ENCODE data around the gene PACRG.

Gene PACRG

DNA sequence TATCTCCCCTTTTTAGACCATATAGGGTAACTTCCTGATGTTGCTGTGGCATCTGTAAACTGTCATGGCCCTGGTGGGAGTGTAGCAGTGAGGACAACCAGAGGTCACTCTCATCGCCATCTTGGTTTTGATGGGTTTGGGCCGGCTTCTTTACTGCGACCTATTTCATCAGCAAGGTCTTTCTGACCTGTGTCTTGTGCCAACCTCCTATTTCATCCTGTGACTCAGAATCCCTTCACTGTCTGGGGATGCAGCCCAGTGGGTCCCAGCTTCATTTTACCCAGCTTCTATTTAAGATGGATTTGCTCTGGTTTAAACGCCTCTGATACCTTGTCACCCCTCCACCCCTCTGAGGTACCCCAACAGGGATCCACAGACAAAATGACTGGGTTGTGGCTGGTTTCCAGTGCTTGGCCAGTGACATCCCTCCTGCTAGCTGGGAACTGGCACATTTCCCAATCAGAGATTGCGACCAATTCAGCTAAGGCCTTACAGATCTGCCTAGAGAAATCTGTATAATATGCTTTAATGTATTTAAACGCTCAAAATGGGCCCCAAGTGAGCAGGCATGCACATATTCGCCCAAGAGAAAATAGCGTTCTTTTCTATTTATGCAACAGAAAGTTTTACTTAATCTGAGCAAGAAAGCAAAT, 371.2 kb downstream of the PACRG start:
- DNase-seq, result no peak

DNA sequence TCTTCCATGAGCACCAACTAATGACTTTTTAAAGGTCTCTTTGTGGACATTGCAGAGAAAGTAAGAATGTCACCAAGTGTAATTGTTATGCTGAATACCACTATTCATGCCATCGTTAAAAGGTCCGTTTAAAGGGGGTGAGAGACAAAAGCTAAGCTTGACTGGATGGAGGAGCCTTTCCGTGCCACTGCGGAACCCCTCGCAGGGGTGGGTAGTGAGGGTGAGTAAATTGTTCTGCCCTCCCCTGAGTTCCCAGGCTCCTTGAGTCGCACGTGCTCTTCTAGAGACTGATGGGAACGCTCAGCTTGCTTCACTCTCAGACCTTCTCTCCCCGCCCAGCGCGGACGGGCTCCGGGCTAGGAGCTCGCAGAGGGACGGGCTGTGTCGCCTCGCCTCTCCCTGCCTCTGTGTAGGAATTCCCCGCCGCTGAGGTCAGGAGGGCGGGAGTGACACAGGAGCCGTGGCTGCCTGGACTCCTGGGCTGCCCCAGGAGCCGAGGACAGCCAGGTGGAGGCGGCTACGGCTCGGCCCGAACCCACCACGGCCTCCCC, 371.9 kb downstream of the PACRG start:
- DNase-seq, result no peak

DNA sequence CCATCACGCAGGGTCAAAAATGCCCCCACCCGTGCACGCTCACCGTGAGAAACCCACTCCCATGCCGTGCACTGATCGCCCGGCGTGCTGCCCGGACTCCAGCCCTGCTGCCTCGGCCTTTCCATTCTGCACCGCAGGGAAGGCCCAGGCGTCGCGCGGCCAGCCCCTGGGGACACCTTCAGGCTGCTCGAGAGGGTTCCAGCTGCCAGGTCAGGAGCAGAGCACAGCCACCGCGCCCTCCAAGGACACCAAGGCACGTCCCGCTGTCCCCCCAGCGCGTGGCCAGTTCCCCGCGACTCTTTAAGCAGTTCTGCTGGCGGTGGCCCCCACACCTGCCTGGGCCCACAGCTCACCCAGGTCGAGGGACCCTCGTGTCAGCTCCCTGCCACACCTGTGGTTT, 372.5 kb downstream of the PACRG start:
- DNase-seq, result no peak

DNA sequence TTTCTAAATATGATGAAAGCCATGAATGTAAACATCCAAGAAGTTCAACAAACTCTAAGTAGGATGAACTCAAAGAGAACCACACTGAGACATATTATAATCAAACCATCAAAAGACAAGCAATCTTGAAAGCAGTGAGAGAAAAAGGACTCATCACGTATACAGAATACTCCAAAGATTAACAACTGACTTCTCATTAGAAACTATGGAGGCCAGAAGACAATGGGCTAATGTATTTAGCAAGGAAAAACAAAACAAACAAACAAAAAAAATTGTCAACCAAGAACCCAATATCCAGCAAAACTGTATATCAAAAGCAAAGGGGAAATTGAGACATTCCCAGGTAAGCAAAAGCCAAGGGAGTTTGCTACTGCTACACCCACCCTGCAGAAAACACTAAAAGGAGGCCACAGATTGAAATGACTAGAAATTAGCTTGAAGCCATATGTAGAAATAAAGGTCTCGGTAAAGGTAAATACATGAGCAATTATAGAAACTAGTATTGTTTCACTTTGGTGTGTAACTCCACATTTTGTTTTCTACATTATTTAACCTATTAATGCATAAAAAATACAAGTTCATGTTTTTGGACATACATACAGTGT, 385.7 kb downstream of the PACRG start:
- DNase-seq, result no peak

DNA sequence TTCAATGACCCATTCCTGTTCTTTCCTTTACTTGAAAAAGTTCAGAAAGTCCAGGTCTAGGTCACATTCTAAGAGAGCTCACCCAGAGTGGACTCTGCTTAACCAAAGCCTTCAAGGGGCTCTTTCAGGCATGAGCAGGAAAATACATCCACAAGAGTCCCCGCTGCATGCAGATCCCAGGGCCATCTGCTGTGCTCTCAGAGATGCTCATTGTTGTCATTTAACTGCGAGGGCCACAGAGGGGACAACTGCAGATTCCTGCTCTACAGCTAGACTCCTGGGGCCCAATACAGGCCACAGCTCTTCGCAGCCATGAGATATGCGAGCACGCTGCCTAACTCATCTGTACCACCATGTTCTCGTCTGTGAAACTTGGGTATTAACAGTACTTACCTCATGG, 391.2 kb downstream of the PACRG start:
- no peak for DNase-seq

DNA sequence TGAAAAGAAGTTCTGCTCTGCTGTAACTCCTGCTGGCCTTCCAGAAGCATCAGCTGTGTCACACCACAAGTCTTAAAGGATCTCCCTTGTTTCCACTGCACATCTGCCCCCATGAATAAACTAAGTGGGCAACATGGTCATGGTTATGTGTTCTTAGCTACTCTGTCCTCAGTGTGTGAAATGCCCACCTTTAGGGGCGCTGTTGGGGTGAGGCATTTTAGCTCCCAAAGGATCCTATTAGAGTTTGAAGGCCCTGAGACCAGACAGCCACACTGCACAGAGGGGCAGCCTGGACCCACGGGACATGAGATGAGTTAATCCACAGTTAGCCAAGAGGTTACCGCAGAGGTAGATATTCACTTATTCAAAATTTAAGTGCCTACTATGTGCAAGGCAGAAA, 392.4 kb downstream of the PACRG start:
- no peak for DNase-seq

DNA sequence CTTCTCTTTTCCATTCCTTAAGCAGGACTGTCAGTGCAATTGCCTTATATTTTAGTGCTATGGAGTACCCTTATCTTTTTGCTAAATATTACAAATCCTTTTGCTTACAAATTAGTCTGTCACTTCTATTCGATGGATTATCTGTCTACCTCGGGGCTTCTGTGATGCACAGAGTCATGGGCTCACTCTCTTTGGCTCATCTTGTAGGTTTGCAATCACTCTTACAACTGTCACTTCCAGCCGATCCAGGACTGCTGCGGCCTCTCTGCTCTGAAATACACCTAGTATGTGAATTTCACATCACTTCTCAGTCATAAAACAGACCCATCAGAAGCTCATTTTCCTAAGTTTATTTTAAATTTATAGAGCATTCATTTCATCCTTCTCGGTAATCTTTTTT, 393.5 kb downstream of the PACRG start:
- DNase-seq, result no peak

DNA sequence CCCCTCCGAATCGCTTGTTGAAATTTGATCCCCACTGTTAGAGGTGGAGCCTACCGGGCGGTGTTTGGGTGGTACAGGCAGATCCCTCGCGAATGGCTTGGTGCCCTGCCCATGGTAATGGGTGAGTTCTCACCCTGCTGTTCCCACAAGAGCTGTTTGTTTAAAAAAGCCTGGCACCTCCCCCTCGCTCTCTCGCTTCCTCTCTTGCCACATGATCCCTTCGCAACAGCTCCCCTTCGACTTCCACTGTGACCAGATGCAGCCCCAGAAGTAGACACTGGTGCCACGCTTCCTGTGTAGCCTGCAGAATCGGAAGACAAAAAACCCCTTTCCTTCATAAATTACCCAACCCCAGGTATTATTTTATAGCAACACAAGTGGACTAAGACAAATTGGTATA, 394.6 kb downstream of the PACRG start:
- DNase-seq, result no peak

DNA sequence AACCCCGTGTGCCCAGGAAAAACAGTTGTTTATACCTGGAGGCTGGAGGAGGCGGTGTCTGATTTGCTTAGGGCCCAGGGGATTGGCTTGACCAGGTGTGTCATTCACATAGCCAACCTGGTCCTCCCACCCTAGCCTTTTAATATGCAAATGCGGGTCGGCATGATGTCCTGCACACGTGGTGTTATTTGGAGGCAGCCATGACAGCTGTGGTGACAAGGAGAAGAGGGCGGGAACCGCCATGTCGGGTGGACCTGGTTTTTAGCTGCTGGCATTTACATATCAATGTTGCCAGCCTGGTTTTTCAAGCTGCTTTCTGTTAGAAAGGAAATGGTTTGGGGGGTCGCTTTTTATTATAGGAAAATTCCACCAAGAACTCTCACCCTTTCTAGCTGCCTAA, 395.3 kb downstream of the PACRG start:
- DNase-seq, result no peak

DNA sequence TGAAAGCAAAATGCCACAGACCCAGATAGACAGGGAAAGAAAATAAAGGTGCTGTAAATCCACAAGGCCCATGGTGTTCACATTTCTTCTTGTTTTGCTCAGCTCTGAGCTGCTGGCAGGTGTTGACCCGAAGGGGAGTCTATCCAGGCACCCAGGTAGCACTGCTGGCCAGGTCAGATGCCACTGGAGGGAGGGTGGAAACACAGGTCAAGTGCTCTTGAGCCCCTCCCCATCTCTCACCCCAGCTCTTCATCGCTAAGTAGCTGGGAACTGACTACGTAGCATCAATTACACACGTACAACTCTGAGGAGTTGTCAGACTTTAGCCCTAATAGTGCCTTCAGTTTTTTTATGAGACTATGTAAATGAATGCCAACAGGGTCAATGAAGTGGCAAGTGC, 399.0 kb downstream of the PACRG start:
- DNase-seq, result no peak

DNA sequence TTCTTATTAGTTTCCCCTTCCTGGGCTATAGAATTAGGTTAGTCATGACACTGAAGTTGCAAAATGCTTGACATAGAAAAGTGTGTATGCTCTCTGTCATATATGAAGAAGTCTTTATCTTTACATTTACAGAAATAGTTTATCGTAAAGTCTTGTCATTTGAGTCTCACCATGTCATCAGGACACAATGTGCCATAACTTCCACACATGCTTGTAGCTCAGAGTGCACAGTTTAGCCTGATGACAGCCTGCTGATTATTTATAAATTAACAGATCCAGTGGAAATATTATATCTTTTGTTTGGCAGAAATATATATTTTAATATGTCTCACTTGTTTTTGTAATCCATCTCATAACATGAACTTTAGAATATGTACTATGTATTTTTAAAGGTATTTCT, 399.8 kb downstream of the PACRG start:
- no peak for DNase-seq

DNA sequence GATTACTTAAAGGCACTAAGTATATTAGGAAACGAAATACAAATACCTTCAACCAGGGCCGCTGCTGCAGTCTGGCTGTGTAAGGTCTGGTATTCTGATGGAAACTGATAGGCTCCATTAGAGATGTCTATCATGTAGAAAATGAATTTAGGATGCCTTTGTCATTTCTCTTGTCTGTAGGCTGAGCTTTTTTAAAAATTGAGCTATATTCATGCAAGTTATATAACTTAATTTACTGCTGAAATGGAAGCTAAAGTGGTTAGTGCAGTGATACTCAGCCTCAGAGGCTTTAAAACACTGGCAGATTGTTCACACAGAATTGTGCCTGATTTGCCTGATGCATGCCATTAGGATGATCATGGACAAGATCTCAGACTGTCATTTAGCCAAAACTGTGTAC, 400.6 kb downstream of the PACRG start:
- no peak for DNase-seq

DNA sequence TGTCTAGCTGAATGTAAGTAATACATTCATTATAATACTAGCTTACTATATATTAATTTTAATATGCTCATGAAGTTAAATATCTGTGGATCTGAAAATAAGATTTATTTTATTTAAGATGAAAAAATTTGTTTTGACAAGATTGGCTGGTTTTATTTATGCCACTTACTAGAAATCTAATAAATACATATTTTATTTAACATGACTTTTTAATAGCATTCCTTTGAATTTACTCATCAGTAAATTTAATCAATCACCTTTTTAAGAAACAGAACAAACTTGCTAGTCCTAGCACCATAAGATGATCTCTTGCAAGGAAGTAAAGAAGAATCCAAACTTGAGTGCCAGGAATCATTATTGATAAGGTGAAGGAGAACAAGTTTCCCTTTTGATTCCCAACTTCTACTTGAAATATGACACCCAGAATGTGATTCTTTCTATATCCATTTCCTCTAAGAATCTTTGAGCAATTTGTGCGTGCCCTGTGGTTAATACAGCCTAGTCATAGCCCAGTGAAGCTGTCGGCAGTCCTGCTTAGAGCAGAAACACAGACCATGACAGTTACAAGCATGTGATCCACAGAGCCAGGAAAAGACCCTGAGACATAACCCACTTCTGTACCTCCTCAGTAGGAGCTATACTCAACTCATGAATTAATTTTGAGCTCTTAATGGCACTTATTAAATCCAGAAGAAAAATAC, 404.4 kb downstream of the PACRG start:
- no peak for DNase-seq

DNA sequence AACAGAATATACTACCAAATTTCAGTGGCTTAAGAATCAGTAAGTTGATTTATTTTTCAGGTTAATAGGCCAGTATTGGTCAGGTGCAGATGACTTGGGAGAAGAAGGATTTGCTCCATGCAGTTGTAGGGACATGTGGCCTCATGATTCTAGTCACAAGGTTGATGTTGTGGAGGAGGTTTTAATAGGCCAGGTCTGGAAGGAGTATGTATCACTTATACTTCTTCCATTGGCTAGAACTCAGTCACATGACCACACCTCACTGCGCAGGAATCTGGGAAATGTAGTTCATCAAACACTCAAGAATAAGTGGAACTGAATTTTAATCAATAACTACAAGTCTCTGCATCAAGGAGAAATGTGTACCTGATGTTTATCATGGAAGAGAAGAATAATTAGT, 405.2 kb downstream of the PACRG start:
- DNase-seq, result no peak

DNA sequence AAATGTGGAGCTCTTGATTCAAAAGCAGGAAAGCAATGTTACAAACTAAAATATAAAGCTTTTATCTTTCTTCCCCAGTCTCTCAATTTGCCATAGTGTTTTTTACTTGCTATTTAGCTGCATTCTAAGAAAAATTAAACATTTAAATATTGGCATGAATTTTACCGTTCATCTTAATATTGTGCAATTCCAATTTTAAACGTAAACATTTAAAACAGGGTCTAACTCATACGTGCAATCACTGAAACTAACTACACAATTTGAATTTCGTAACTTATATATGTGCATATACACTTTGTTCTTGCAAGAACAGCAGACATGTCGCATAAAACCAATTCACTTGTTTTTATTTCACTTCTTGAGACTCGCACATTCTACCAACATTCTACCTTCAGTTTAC, 405.9 kb downstream of the PACRG start:
- DNase-seq, result no peak

DNA sequence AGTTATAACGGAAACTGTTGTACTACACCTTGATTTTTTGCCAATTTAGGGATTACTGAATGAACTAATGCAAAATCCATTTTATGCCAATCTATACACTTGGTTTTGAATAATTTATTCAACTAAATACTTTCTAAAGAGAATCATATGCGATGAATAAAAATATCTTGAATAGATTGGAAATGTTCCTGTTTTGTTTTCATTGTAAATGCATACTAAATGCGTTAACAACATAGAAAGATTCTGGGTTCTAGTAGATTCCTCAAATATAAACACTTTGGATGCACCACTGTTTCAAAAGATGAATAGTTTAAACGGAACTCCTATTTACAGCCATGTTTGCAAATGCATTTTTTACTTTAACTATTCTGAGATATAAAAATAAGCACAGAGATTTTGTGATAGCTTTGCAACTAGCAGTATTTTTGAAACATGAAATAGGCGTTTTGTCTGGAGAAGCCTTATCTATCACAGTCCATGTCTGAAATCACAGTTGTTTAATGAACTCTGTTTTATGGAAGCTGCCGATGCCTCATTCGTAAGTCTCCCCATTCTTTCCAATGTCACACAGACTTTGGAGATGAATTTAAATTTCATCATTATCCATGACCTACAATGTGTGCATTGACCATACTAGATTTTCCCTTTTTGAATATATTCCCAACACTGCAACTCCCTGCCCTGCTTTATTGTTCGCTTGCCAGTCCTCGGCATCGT, 409.1 kb downstream of the PACRG start:
- no peak for DNase-seq

DNA sequence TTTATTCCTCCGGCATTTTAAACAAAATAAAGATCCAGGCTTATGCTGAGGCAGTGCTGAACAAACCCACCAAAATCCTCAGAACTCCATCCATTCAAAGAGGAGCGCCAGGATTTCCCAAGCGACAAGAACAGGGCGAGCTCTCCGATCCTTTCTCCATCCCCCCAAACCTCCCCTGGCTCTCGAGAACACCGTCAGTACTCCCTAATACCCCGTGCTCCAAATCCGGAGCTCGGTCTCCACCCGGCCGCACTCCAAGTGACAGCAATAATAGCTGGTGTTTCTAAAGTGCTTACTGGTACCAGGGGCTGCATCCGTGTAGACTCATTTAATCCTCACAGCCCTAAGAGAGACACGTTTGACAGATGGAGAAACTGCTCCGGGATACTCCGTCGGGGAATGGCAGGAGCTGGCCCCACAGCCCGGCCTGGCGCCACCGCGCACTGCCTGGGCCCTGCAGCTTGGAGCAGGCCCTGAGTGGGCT, 409.7 kb downstream of the PACRG start:
- no peak for DNase-seq

DNA sequence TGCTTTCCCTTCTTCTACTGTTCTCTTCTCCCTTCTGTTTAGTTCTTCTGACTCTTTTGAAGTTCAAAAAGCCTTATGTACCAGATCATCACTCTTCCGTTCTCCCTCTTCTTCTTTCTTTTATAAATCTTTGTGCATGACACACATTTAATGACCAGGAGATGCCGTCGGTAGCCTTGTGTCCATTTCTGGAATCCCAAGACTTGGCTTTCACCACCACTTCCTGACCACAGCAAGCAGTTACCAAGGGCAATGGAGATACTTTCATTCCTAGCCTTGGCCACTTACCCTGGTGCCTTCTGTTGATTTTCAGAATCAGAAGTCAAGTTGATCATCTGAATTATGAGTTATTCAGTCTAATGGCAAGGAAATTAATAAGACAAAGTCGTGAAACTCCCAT, 418.3 kb downstream of the PACRG start:
- DNase-seq, result no peak

DNA sequence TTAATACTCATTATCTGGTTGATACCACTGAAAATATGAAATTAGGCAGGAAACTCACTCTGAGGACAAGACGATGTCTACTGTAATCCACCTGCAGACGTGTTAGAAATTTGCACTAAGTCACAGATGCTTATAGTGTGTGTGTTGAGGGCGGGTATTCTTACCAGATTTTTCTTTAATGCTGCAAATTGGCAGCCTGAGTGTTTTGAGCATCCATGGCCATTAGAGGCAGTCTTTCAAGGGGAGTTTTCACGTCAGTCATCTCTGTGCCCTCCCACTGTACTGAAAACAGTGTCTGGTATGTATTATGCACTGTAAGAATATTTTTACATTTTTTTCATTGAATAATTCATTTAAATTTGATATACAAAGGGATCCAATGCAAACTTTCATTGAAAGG, 420.2 kb downstream of the PACRG start:
- no peak for DNase-seq

DNA sequence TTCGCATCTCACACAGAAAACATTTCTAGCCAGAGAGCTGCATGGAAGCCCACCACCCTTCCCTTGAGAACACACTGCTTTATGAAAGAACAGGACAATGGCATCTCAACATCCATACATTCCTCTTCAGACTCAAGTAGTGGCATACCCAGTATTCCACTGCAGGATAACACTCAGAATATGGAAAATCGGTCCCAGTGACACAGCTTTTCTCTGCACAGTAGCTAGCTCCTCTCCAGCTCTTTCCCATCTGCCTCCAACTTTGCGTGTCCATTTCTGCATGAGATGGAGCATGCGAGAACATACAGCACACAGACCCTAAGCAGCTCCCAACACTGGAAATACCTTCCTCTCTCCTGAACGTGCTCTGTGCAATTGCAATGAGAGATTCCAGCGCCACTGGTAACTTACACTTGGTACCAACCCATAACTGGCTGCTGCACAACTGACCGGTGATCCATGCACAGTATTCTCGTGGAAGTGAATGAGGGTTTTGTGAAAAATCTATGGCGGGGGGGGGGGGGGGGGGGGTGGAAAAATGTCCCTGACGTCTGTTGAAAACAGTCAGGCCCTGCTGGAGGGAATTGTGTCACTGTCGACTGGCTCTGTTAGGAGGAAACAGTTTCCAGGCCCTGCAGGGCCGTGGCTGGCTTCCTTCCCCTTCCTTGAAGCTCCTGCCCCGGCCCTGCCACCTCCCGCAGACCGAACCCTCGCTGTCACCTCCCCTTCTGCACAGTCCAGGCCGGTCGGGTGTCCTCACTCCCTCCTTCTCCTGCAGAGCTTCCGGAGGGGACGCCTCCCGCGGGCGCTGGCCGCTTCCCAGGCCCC, 420.9 kb downstream of the PACRG start:
- no peak for DNase-seq

DNA sequence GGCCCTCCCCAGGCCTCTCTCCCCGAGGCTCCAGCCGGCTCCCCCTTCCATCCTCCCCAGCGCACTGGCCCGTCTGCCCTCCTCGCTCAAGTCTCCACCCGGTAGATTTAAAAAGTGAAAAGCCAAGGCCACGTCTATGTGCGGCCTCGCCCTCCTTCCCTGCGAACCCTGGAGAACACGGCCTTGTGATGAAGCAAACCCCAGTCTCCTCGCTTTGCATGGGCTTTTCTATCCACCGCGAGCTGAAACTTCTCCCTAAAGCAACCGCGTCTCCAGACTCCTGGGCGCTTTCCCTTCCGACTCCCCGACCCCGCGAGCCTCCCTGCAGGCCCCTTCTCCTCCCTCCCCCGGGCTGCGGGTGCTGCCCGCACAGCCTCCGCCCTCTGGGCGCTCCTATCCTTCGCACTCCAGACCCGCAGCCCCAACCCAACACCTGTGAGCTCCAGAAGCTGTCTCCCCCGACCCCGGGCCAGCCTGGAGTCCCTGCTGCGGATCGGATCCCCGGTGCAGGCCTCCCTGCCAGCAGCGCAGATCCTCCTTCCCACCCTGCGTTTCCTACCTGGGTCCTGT, 421.6 kb downstream of the PACRG start:
- DNase-seq, result no peak

DNA sequence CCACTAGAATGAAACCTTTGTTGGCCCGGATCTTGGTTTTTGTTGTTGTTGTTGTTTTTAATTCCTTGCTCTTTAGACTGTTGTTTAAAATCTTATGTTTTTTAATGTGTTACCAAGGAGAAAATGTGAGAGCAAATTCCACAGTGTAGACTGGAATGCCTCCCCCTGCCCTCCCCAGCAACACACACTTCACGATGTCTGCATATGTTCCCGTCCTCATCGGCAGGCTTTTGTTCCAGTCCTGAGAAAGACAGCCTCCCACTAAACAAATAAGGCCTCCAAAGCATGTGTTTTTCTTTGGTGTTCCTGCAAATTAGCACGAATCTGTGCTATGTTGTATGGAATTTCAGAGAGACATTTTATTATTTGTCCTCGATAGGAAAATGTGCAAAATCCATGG, 423.4 kb downstream of the PACRG start:
- DNase-seq, result no peak
